ENCODE data around the gene STRN4.

The STRN4 gene

DNA sequence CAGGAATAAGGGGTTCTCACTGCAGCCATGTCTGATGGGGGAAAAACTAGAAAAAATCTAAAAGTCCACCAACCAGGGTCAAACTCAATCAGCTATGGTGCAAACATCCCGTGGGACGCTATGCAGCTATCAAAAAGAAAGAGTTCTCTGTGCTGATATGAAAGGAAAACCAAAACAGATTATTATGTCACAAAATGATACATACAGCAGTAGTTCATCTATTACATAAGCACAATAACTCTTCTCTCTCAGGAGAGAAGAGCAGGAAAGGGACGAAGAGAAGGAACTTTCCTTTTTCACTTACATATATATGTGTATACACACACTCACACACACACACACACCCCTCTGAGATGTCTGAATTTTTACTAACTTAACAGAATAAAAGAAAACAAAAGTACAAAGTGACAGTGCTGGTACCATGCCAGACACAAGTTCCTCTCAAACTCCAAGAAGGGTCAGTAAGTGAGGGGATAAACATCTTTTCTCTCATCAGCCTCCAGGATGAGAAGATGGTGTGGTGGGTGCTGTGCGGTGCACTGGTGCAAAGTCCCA lies 3.2 kb downstream of the STRN4 start:
- DNase-seq (ENCODE audit: low read depth in 3 of 3), result no peak

DNA sequence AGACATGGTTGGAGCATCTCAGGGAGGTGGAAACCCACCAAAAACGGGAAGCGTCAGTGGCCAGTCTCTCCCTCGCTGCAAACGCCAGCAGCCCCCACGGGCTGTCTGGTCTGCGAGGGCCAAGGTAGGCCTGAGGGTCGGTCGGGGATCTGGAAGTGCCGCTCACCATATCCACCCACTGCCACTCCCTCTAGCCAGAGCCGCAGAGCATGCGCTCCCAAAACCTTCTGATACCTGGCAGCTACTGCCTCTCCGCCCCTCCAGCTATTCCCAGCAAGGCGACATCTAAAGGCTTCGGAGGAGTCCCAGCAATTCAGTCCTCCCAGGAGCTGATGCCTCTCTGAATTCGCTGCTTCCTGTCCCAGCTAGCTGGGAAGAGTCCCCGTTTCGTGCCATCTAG lies 4.8 kb downstream of the STRN4 start:
- DNase-seq (ENCODE audit: low read depth in 3 of 3), result no peak

DNA sequence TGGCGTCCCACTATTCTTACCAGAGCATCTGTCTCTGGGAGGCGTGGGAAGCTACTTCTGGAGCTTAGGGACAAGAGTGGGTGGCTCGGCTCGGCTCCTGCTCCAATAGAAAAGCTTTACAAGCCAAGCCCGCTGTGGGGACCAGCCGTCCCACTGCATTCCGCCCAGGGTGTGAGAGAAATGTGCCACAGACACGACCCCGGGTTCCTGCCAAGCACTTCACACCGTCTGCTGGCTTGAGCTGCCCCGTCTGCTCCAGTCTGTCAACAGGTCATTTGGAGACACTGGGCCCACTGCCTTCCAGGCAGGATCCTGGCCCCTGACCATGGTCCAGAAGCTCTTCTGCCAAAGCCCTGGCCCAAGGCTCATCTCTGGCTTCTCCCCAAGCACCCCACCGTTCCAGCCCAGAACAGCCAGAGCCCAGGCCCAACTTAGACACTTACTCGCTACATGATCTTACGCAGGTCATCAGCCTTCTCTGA lies 6.9 kb downstream of the STRN4 start:
- DNase-seq (ENCODE audit: low read depth in 3 of 3), result no peak

DNA sequence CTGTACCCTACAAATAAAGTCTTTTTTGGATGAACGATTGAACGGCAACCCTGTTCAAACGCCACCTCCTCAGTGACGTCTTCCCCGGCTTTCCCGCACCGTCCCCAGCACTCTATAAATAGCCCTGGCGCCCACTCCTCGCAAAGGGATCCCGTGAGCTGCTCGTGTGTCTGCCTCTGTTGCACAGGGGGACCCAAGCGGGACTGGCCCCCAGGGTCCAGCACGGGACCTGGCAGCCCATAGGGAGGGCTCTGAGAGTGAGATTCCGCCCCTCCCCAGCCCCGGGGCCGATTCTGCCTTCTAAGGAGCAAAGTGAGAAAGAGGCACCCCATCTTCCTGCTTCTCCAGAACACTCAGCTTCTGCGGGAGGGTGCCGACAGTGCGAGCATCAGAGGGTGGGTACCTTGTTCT lies 8.5 kb downstream of the STRN4 start:
- DNase-seq (ENCODE audit: low read depth in 3 of 3), result no peak

DNA sequence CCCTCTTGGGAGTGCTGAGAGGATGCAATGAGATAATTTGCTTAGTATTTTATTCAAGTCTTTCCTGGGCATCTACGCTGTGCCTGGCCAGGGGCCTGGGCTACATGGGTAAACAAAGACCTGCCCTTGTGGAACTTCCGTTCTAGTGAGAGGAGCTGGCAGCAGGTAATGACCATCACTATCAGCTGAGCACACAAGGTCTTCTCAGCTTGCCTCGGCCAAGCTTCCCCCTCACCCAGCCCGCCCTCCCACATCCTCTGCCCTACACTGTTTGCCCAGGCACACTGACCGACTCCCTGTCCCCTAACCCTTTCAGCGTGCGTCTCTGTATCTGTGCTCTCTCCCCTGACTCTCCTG lies 9.0 kb downstream of the STRN4 start:
- DNase-seq (ENCODE audit: low read depth in 3 of 3), result no peak

DNA sequence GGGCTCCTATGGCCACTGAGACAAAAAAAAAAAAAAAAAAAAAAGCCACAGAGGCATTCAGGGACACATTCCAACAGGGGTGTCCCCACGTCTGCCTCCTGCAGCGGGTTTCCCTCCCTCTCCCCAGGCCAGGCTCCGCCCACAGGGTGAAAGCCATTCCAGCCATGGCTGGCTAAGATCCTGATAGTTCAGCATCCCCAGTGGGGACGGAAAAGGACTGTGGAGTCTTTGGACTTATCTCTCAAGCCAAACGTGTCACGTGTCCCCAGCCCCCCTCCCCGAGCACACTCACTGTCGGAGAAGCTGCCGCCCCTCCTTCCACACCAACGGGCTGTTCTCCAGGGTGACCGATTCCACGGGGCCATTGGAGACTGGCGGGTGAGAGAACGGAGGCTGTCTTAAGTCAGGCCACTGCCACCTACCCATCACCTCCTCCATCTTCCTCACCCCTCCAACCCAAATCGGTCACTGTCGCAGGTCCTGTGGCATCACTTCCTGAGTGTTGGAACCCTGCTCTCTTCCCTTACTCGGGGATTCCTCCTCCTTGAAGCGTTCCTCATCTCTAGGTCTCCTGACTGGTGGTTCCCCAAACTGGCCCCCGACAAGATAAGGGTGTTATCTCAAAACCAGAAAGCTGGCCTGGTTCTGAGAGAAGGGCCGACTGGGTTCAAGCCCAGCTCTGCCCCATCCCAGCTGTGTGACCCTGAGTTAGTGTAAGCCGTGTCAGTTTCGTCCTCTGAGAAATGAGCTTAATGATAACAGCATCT lies 9.5 kb downstream of the STRN4 start:
- no peak for DNase-seq (ENCODE audit: low read depth in 3 of 3)

DNA sequence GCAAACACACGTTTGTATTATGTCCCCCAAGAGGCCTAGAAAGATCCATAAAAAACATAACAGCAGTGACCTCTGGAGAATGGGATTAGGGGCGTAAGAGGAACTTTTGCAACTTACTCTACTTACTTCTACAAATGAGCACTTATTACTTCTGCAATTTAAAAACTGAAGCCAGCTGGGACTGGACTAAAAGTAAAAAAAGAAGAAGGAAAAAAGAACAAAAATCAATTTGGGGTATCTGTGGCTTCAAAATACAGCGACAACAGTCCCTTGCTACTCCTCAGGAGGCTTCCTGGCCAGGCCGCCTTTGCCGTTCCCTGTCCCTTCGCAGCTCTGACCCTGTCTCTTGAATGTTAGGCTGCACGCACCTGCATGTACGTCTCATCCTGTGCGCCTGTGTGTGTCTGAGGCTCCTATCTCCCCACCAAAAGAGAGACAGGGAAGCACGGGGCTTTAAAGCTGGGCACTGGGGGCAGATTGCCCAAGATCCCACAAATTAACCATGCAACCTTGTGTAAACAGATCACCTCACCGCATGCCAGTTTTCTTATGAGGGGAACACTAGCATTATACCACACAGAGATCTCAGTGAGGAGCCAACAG lies 12.5 kb downstream of the STRN4 start:
- DNase-seq (ENCODE audit: low read depth in 3 of 3), result no peak

DNA sequence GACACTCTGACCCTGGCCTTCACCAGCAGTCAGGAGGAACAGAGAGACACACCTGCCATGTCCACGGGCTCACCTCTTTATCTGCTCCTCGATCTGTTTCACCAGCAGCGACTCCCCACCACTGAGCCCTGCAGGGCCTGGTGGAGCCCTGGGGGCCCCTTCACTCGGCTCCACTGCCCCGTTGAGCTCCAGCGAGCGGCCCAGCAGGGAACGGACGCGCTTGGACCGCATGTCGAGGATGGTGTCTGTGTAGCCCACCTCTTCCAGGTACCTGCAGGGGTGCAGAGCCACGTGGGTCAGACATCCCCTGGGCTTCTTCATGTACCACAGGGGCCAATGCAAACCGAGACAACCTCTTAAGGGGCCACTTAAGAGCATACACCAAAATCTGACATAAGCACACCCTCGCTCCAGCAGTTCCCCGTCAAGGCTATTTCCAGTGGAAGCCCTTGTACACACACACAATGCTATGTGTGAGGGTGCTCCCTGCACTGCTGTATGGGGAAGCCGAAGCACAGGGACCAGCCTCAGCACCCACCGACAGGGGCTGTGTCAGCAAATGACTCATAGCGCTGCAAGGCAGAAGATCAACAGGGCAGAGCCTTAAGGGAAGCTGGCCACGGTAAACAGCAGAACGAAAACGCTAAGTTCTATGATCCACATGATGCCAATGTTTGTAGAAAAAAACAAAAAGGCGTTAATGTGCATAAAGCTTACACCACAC lies 13.1 kb downstream of the STRN4 start:
- no peak for DNase-seq (ENCODE audit: low read depth in 3 of 3)

DNA sequence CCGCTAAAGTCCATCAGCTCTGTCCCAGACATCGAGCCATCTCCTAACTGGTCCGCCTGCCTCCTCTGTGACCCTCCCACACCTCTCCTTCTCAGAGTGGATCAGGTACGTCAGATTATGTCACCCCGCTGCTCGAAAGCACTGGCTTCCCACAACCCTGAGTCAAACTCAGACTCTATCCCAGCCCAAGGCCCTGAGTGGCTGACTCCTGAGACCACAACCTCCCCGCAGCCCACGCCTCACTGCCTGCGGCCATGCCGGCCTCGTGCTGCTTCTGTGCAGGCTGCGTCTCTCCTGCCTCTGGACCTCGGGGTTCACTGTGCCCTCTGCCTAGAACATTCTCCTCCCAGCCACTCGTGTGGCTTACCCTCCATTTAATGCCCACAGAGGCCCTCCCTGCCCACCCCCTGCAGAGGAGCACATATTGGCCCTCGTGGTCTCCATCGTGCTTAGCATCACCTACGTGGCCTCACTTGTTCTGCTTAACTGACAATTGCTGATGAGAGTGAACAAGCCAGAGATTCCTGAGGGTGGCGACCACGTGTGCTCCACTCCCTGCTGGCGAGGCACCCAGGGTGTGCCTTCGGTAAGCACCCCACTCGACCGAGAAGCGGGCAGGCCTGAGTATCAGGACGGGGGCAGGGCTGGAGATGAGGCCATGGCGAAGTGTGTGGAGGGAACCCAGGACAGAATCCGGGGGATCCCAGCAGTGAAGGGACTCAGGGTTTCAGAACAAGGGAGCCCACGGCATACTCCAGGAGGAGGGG lies 13.9 kb downstream of the STRN4 start:
- DNase-seq (ENCODE audit: low read depth in 3 of 3), result no peak

DNA sequence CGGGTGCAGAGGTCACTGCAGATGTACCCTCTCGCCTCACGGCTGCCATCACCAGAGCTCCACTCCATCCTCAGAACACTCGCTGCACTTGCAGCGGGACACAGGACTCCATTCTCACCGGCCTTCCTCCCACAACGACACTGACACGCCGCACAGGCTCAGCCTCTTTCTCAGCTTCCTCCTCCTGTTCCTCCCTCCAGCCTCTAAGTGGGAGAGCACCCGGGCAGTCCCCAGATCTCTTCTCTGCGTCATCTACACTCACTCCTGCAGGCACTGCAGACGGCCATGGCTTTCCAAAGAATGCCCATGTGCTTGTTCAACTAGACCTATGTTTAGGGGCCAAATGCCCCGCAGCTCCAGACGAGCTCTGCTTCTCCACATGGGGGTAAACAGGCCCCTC lies 14.7 kb downstream of the STRN4 start:
- no peak for DNase-seq (ENCODE audit: low read depth in 3 of 3)

DNA sequence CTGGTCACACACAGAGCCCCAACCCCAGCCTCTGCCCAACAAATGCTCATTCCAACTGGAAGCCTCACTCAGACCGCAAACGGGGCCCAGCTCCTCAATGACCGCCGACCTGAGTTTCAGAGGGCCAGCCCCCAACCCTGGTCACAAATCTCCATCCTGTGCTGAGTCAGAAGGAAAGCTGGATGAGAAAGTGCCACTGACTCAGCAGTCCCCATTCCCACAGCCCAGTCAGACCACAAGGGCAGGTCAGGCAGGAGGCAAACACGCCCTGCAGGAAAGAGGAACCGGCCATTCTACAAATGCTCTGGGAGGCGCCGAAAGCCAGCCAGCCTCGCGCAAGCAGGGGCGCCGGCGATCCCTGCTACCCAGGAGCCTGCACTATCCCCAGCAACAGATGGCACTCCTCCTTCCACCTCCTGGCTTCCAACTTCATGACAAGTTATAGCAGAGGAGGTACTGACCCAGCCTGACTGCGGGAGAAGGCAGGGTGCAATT lies 15.2 kb downstream of the STRN4 start:
- no peak for DNase-seq (ENCODE audit: low read depth in 3 of 3)

DNA sequence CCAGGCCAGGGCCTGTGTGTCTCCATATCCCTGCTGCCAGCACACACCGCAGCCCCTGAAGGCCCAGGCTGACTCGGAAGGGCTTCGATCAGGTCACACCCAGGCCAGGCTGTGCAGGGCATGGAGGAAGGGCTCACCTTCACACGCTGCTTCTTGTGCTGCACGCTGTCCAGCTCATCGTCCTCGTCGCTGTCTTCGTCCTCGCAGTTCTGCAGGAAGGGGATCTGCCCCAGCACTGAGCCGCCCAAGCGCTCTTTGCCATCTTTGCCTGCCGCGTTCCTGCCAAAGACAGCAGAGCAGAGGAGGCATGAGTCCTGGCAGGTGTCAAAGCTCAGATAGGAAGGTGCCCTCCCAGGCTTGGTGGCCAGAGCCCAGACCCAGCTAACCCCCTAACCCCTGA lies 15.7 kb downstream of the STRN4 start:
- DNase-seq (ENCODE audit: low read depth in 3 of 3), result no peak

DNA sequence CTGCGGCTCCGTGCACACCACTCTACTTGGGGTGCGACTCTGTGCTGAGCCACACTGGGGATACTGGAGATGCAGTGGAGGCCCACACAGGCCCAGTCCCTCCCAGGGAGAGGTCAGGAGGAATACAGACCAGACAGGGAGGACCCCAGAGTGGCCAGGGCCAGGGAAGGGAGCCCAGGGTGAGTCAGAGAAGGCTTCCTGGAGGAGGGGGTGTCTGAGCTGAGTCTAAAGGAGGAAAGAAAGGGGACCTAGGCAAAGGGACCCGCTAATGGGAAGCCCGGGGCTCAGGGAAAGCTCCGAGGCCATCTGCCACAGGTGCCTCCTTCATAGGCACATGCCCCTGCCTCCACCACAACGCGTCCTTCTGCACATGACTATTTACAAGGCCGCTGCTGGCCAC lies 16.1 kb downstream of the STRN4 start:
- no peak for DNase-seq (ENCODE audit: low read depth in 3 of 3)

DNA sequence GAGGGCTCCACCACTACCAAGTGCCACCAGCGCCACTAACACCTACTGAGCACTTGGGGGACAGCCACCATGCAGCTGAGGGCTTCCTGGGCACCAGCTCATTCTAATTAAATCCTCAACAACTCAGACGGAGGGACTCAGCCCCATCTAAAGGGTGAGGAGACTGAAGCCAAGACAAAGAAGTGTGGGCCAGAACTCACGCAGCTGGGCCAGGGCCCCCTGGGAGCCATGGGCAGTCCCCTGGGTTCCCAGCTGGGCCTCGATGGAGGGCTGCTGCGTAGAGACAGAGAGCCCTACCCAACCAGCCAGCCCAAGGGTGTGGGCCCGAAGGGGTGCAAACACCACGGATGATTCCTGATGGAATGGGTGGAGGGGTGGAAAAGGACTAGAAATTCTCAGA lies 16.6 kb downstream of the STRN4 start:
- DNase-seq (ENCODE audit: low read depth in 3 of 3), result no peak

DNA sequence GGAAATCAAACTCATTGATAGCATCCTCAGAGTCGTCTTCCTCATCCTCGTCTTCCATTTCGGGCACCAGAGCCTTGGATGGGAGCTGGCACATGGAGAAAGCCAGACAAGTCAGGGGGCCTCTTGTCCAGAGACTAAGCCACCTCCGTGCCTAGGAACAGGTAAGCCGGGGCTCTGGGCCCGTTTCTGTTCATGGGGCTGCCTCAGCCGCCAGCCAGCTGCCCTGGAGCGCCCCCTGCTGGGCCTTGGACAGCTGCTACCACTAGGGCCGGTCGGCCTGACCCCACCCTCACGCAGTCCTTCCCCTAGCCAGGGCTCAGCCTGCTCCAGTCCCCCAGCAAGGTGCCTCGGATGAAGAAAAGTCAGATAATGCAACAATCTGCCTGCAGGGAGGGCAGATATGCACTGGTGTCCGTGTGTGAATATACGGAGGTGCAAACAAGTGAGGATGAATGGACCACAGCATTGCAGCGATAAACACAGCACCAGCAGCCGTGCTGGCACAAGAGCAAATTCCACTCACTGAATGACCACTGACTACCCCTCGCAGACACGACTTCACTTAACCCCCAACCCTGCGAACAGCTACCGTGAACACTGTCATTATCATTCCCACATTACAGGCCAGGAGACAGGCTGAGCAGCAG lies 17.4 kb downstream of the STRN4 start:
- DNase-seq (ENCODE audit: low read depth in 3 of 3), result peak; percentile 60 to 70 (median 68)

DNA sequence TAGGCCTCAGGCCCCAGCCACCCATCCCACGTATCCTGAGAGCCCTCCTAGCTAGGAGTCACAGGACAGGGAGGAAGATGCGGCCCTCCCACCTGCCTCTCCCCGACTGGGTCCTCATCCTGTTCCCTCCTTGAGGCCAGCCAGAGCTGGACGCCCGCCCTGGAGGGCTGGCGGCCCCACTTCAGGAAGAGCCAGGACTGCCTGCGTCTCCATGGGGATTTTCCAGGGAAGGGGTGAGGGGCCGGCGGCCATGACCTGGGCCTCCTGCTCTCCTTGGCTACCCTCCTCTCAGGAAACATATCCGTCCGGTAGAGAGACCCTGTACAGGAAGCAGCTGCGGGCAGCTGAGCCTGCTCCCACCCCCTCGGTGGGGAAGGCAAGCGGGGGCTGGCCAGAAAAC lies 18.0 kb downstream of the STRN4 start:
- no peak for DNase-seq (ENCODE audit: low read depth in 3 of 3)

DNA sequence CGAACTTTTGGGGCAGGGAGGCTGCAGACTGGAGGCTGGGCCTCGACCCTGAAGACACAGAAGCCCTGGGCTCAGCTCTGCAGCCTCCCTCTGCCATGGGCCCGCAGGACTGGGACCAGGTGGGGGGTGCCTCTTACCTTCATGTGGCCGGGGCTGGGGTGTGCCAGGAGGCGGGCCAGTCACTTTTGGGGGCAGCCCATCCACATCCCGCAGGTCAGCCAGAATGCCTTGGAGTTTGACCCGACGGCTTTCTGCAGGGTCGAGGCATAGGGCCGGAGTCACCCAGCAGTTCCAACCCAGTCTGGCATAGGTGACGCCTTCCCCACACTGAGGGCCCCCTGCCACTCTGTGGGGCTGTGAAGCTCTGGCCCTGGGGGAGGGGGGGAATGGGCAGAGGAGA lies 18.5 kb downstream of the STRN4 start:
- DNase-seq (ENCODE audit: low read depth in 3 of 3), result no peak

DNA sequence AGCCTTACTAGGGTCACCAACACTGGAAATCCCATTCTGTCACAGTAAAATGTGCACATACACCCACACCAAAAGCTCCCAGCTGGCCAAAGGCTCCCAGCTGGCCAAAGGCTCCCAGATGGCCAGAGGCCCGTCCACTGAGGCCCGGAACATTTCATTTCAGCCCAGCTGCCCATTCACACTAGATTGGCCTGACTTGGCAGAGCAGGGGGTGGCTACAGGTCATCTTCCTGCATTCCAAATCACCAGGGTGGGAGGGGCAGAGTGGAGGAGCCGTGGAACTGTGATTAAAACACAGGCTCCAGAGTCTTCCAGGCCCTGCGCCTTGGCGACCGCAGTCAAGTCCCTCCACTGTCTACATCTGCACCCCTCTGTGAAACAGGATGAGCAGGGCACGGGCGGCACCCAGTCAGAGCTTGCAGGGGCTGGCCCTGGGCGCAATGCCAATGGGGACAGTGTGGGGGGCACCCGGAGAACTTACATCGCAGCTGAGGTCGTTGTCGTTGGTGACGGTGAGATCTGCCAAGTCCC lies 19.2 kb downstream of the STRN4 start:
- no peak for DNase-seq (ENCODE audit: low read depth in 3 of 3)

DNA sequence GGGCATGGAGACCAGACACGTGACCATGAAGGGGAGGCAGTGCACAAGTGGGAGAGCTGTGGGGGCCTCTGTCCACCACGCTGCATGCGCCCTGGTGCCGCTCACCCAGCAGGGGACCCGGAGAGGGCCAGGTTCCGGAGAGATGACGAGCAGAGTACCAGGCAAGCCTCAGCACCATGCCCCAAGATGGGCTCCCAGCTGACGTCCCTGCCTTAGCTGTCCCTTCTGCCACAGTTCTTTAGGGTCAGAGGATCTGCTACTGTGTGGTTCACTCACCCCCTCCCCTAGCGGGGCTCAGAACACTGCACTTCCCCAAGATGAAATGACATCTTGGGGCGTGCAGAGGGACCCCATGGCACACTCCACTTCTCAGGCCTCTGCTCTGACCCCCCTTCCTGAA lies 19.7 kb downstream of the STRN4 start:
- no peak for DNase-seq (ENCODE audit: low read depth in 3 of 3)

DNA sequence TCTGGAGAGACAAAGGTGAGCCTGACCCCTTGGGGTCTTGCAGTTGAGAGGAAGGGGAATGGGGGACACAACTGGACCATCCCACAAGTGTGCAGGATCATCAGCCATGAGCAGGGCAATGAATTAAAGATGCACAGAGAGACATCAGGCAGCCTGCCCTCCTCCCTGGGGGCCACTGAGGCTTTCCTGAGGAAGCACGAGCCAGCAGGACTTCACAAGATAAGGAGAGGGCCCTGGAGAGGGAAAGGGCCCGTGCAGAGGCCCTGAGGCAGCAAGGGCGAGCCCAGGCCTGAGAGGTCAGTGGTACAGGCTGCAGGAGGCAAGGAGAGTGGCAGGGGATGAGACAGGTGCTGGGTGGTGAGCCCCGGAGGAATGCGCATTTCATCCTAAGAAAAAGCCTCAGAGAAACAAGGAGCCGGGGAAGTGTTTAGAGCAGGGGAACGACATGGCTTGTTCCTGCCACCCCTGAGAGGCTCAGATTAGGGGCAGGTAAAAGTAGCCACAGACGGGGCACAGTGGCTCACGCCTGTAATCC lies 20.3 kb downstream of the STRN4 start:
- DNase-seq (ENCODE audit: low read depth in 3 of 3), result no peak

All from stimulated activated CD4-positive, alpha-beta T cell treated with anti-CD3 and anti-CD28 coated beads, TNF-alpha, amount 100 ng/mL, for 4 hours (primary cell).